WTC11 (cell line): ENCODE data around the gene STRA8. TPM values are rescaled to one million over a fixed set of nuclear protein-coding genes. Genes with fewer than 3 reads are reported as not detected.

ENCODE experiments used
- ATAC-seq: fragments of 200-7000 bp; cut with Tn5 transposase; 2 replicates; pipeline ENCODE4 v1.10.0; 2021; ENCODE audit warnings: mild to moderate bottlenecking, moderate library complexity
- CTCF ChIA-PET: fragments of 300-600 bp; sonication (Branson Sonifier 250); formaldehyde crosslinking; loops from one replicate; lab custom pipeline; 2021; ENCODE audit warnings: antibody characterized with exemption; lab: Charles Lee
- POLR2A ChIA-PET: fragments of 350-600 bp; sonication (Branson Sonifier 250); formaldehyde crosslinking; loops from one replicate; lab custom pipeline; 2021; ENCODE audit warnings: antibody characterized with exemption; lab: Charles Lee
- DNase-seq: peaks from one replicate; pipeline ENCODE4 v3.0.0; 2021; ENCODE audit warnings: low spot score
- H3K27ac Mint-ChIP-seq: 2 replicates; pipeline ENCODE4 v1.8.0; 2021; ENCODE audit warnings: mixed read lengths
- H3K27me3 Mint-ChIP-seq: 2 replicates; pipeline ENCODE4 v1.8.0; 2021; ENCODE audit warnings: low read depth, mild to moderate bottlenecking, moderate library complexity, mixed read lengths
- H3K36me3 Mint-ChIP-seq: 2 replicates; pipeline ENCODE4 v1.8.0; 2021; ENCODE audit warnings: mixed read lengths
- H3K4me1 Mint-ChIP-seq: 2 replicates; pipeline ENCODE4 v1.8.0; 2022; ENCODE audit warnings: mixed read lengths
- H3K4me3 Mint-ChIP-seq: 2 replicates; pipeline ENCODE4 v1.8.0; 2021; ENCODE audit warnings: mild to moderate bottlenecking, moderate library complexity, mixed read lengths
- H3K9me3 Mint-ChIP-seq: 2 replicates; pipeline ENCODE4 v1.8.0; 2021; ENCODE audit warnings: mixed read lengths
- ATF1 ChIP-seq: sonication (generic); formaldehyde crosslinking; IDR thresholded peaks from 2 replicates; pipeline ENCODE4 v1.8.1; 2023; ENCODE audit warnings: mild to moderate bottlenecking, moderate library complexity, missing genetic modification reagents
- CBFB ChIP-seq: sonication (generic); formaldehyde crosslinking; IDR thresholded peaks from 2 replicates; pipeline ENCODE4 v1.8.1; 2022; ENCODE audit warnings: mild to moderate bottlenecking, low read depth, missing genetic modification reagents
- CREB1 ChIP-seq: sonication (generic); formaldehyde crosslinking; IDR thresholded peaks from 2 replicates; pipeline ENCODE4 v1.8.0; 2023; ENCODE audit warnings: mild to moderate bottlenecking, missing genetic modification reagents
- ELF4 ChIP-seq: sonication (generic); formaldehyde crosslinking; IDR thresholded peaks from 2 replicates; pipeline ENCODE4 v1.8.1; 2022; ENCODE audit warnings: low read depth, mild to moderate bottlenecking, moderate library complexity, missing genetic modification reagents
- ESRRA ChIP-seq: sonication (generic); formaldehyde crosslinking; IDR thresholded peaks from 2 replicates; pipeline ENCODE4 v1.8.1; 2022; ENCODE audit warnings: mild to moderate bottlenecking, missing genetic modification reagents, borderline replicate concordance
- ETV6 ChIP-seq: sonication (generic); formaldehyde crosslinking; IDR thresholded peaks from 2 replicates; pipeline ENCODE4 v1.8.1; 2022; ENCODE audit warnings: mild to moderate bottlenecking, missing genetic modification reagents
- FOXJ3 ChIP-seq: sonication (generic); formaldehyde crosslinking; IDR thresholded peaks from 2 replicates; pipeline ENCODE4 v1.9.0; 2021; ENCODE audit warnings: missing genetic modification reagents, mild to moderate bottlenecking, borderline replicate concordance
- FOXK1 ChIP-seq: sonication (generic); formaldehyde crosslinking; IDR thresholded peaks from 2 replicates; pipeline ENCODE4 v1.8.0; 2022; ENCODE audit warnings: mild to moderate bottlenecking, moderate library complexity, missing genetic modification reagents
- NFE2L1 ChIP-seq: sonication (generic); formaldehyde crosslinking; IDR thresholded peaks from 2 replicates; pipeline ENCODE4 v1.8.1; 2023; ENCODE audit warnings: missing genetic modification reagents
- OVOL2 ChIP-seq: fragments of 250-450 bp; sonication (Bioruptor Pico); IDR thresholded peaks from 2 replicates; pipeline ENCODE4 v1.9.0; 2021; ENCODE audit warnings: mild to moderate bottlenecking, borderline replicate concordance
- SP1 ChIP-seq: sonication (generic); formaldehyde crosslinking; conservative IDR thresholded peaks from 2 replicates; pipeline ENCODE4 v1.8.1; 2022; ENCODE audit warnings: missing genetic modification reagents
- USF2 ChIP-seq: sonication (generic); formaldehyde crosslinking; IDR thresholded peaks from 2 replicates; pipeline ENCODE4 v1.8.1; 2023; ENCODE audit warnings: mild to moderate bottlenecking, missing genetic modification reagents, moderate library complexity
- ZBTB21 ChIP-seq: sonication (generic); formaldehyde crosslinking; IDR thresholded peaks from 2 replicates; pipeline ENCODE4 v1.8.1; 2023; ENCODE audit warnings: mild to moderate bottlenecking, missing genetic modification reagents, borderline replicate concordance
- ZNF219 ChIP-seq: sonication (generic); formaldehyde crosslinking; IDR thresholded peaks from 2 replicates; pipeline ENCODE4 v1.8.0; 2023; ENCODE audit warnings: missing genetic modification reagents, mild to moderate bottlenecking, borderline replicate concordance
- ZNF416 ChIP-seq: fragments of 250-450 bp; sonication (Bioruptor Pico); IDR thresholded peaks from 2 replicates; pipeline ENCODE4 v1.9.0; 2021; ENCODE audit warnings: mild to moderate bottlenecking, inconsistent platforms
- ZNF423 ChIP-seq: fragments of 250-450 bp; sonication (Bioruptor Pico); IDR thresholded peaks from 2 replicates; pipeline ENCODE4 v2.1.2; 2022; ENCODE audit warnings: mild to moderate bottlenecking, moderate library complexity
- ZNF671 ChIP-seq: fragments of 250-450 bp; sonication (Bioruptor Pico); IDR thresholded peaks from 2 replicates; pipeline ENCODE4 v1.8.0; 2021; ENCODE audit warnings: mild to moderate bottlenecking
- total RNA-seq: library from RNA; stranded (reverse); gene quantifications from 3 replicates; pipeline ENCODE4 v1.2.3, GENCODE V29; 2021
- TF ChIP-seq, protein P1 (sequence below): sonication (generic); formaldehyde crosslinking; IDR thresholded peaks from 2 replicates; pipeline ENCODE4 v1.8.0; 2023; ENCODE audit warnings: missing genetic modification reagents
- TF ChIP-seq, protein P2 (sequence below): sonication (generic); formaldehyde crosslinking; IDR thresholded peaks from 2 replicates; pipeline ENCODE4 v1.8.0; 2022; ENCODE audit warnings: mild to moderate bottlenecking, missing genetic modification reagents
- TF ChIP-seq, protein P3 (sequence below): sonication (generic); formaldehyde crosslinking; IDR thresholded peaks from 2 replicates; pipeline ENCODE4 v1.8.1; 2023; ENCODE audit warnings: mild to moderate bottlenecking, missing genetic modification reagents
- TF ChIP-seq, protein P4 (sequence below): sonication (generic); formaldehyde crosslinking; IDR thresholded peaks from 2 replicates; pipeline ENCODE4 v1.8.0; 2022; ENCODE audit warnings: missing genetic modification reagents

Gene STRA8
- total RNA-seq, 1 experiment from 2014 or later = not detected

GRCh38 chr7:135190703-135191102 lies 42.9 kb upstream of the STRA8 start (continued):
- TF ChIP-seq, protein P1, sequence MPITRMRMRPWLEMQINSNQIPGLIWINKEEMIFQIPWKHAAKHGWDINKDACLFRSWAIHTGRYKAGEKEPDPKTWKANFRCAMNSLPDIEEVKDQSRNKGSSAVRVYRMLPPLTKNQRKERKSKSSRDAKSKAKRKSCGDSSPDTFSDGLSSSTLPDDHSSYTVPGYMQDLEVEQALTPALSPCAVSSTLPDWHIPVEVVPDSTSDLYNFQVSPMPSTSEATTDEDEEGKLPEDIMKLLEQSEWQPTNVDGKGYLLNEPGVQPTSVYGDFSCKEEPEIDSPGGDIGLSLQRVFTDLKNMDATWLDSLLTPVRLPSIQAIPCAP (CRISPR knock-in tag) = no peak
- no peak for TF ChIP-seq NFE2L1 (CRISPR knock-in tag)
- no peak for TF ChIP-seq ESRRA
- no peak for TF ChIP-seq SP1 (CRISPR knock-in tag)
- TF ChIP-seq CBFB (CRISPR knock-in tag) = no peak
- TF ChIP-seq ZNF416 = no peak
- TF ChIP-seq, protein P2, sequence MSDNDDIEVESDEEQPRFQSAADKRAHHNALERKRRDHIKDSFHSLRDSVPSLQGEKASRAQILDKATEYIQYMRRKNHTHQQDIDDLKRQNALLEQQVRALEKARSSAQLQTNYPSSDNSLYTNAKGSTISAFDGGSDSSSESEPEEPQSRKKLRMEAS (CRISPR knock-in tag) = no peak

- Mint-ChIP-seq H3K36me3 (peaks cover 25% of the 10 kb centered on the region), H3K9me3 (no peaks in the 10 kb centered on the region), H3K4me3 (no peak overlapping the region), H3K27ac (no peak overlapping the region), H3K27me3 (no peaks in the 10 kb centered on the region), H3K4me1 (no peaks in the 10 kb centered on the region)
- ChIA-PET CTCF (no interaction called here), POLR2A (no interaction called here)
- TF ChIP-seq, protein P3, sequence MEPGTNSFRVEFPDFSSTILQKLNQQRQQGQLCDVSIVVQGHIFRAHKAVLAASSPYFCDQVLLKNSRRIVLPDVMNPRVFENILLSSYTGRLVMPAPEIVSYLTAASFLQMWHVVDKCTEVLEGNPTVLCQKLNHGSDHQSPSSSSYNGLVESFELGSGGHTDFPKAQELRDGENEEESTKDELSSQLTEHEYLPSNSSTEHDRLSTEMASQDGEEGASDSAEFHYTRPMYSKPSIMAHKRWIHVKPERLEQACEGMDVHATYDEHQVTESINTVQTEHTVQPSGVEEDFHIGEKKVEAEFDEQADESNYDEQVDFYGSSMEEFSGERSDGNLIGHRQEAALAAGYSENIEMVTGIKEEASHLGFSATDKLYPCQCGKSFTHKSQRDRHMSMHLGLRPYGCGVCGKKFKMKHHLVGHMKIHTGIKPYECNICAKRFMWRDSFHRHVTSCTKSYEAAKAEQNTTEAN (CRISPR knock-in tag) = no peak
- TF ChIP-seq, protein P4, sequence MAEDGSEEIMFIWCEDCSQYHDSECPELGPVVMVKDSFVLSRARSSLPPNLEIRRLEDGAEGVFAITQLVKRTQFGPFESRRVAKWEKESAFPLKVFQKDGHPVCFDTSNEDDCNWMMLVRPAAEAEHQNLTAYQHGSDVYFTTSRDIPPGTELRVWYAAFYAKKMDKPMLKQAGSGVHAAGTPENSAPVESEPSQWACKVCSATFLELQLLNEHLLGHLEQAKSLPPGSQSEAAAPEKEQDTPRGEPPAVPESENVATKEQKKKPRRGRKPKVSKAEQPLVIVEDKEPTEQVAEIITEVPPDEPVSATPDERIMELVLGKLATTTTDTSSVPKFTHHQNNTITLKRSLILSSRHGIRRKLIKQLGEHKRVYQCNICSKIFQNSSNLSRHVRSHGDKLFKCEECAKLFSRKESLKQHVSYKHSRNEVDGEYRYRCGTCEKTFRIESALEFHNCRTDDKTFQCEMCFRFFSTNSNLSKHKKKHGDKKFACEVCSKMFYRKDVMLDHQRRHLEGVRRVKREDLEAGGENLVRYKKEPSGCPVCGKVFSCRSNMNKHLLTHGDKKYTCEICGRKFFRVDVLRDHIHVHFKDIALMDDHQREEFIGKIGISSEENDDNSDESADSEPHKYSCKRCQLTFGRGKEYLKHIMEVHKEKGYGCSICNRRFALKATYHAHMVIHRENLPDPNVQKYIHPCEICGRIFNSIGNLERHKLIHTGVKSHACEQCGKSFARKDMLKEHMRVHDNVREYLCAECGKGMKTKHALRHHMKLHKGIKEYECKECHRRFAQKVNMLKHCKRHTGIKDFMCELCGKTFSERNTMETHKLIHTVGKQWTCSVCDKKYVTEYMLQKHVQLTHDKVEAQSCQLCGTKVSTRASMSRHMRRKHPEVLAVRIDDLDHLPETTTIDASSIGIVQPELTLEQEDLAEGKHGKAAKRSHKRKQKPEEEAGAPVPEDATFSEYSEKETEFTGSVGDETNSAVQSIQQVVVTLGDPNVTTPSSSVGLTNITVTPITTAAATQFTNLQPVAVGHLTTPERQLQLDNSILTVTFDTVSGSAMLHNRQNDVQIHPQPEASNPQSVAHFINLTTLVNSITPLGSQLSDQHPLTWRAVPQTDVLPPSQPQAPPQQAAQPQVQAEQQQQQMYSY = no peak
- TF ChIP-seq ELF4 (CRISPR knock-in tag) = no peak
- no peak for TF ChIP-seq ETV6 (CRISPR knock-in tag)
- TF ChIP-seq ESRRA = no peak
- no peak for TF ChIP-seq USF2 (CRISPR knock-in tag)
- DNase-seq (no peak), ATAC-seq (no peak)
Observed at GRCh38 chr7:135192914-135193536, 40.6 kb upstream of the STRA8 start.

DNA sequence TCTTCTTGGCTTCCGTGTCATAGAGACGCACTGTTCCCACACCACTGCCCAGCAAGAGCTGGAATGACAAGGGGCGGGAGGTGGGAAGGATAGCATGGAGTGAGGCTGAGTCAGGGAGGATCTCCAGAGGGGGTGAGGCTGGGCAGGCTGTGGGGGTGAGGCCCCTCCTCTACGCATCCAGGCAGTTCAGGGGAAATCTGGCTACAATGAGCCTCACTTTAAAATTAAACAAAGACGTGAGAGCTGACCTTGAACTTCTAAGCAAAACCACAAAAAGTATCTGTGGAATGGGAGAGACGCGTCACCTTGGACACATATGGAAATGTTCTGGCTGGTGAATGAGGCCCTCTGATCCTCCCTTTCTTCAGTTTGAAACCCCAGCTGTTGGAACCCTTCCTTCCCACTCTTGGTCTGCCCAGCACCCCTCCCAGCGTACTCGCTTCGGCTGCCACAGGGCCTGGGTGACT lies 40.0 kb upstream of the STRA8 start:
- no peaks in the 10 kb centered on the region for H3K9me3 Mint-ChIP-seq
- ATAC-seq = no peak
- no peak for DNase-seq
- H3K36me3 Mint-ChIP-seq = peaks cover 28% of the 10 kb centered on the region
- H3K27me3 Mint-ChIP-seq = no peaks in the 10 kb centered on the region
- POLR2A ChIA-PET = no interaction called here
- CTCF ChIA-PET = no interaction called here
- H3K4me3 Mint-ChIP-seq = no peak overlapping the region
- peak overlapping the region; percentile 83; the same call in 1 of the 2 replicates for H3K27ac Mint-ChIP-seq
- H3K4me1 Mint-ChIP-seq = no peaks in the 10 kb centered on the region
- TF ChIP-seq ZNF671 (CRISPR knock-in tag) (no peak), FOXJ3 (CRISPR knock-in tag) (no peak), CREB1 (no peak), ZBTB21 (no peak), OVOL2 (CRISPR knock-in tag) (no peak), ATF1 (CRISPR knock-in tag) (no peak), ZNF219 (CRISPR knock-in tag) (no peak), SP1 (CRISPR knock-in tag) (no peak), ZNF423 (CRISPR knock-in tag) (no peak), FOXK1 (CRISPR knock-in tag) (no peak), ESRRA (no peak)
- TF ChIP-seq, protein P4 = no peak
